Neural cell (in vitro differentiated cells): ENCODE data around the gene LDB1.
A peak's percentile ranks its signal among the peaks of the same experiment; 100 is the strongest.

Experiments
- CTCF ChIP-seq: fragments of 450-650 bp; IDR thresholded peaks from 2 replicates; pipeline ENCODE4 v1.5.1; 2014; ENCODE audit warnings: antibody characterized with exemption, mild to moderate bottlenecking, moderate library complexity; ENCODE audit not compliant: poor library complexity, severe bottlenecking
- MXI1 ChIP-seq: fragments of 450-650 bp; conservative IDR thresholded peaks from 2 replicates; pipeline ENCODE4 v1.6.1; 2014; ENCODE audit warnings: antibody characterized with exemption, mild to moderate bottlenecking; ENCODE audit not compliant: poor library complexity, severe bottlenecking
- POLR2AphosphoS5 ChIP-seq: IDR thresholded peaks from 2 replicates; pipeline ENCODE4 v1.6.1; 2012
- RAD21 ChIP-seq: fragments of 450-650 bp; conservative IDR thresholded peaks from 2 replicates; pipeline ENCODE4 v1.6.1; 2014; ENCODE audit warnings: antibody characterized with exemption, mild to moderate bottlenecking, moderate library complexity
- TAF1 ChIP-seq: IDR thresholded peaks from 2 replicates; pipeline ENCODE4 v1.6.1; 2012; ENCODE audit warnings: low read depth

GRCh38 chr10:102152545-102152890, 32.4 kb upstream of the LDB1 start:
- no peak for TF ChIP-seq CTCF
- no peak for TF ChIP-seq POLR2AphosphoS5
- no peak for TF ChIP-seq TAF1
- no peak for TF ChIP-seq RAD21
- peak; percentile 99 for TF ChIP-seq MXI1
